Raji (cell line): Measurements from ENCODE around the gene NBAS.

Experiments
- POLR2A ChIP-seq: IDR thresholded peaks from 2 replicates; pipeline ENCODE4 v1.6.1; 2011; ENCODE audit warnings: low read depth, low read length, control low read depth; ENCODE audit not compliant: insufficient read depth

The NBAS gene

DNA sequence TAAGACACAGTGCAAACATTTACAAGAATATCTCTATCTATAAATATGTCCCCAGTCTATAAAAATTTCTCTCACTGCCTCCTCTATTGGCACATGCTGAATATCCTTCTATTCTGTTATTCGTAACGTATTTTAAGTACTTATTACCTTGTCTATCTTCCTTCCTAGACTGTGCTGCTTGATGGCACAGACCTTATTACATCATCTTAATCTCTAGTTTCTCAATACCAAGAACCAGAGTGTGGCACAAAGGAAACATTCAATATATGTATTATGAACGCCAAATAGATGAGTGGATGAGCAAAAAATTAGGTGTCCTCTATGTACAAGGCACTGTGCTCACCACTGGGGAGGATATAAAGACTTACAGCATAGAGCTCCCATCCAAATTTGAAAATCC, 282.8 kb downstream of the NBAS start:
- TF ChIP-seq POLR2A, result no peak

DNA sequence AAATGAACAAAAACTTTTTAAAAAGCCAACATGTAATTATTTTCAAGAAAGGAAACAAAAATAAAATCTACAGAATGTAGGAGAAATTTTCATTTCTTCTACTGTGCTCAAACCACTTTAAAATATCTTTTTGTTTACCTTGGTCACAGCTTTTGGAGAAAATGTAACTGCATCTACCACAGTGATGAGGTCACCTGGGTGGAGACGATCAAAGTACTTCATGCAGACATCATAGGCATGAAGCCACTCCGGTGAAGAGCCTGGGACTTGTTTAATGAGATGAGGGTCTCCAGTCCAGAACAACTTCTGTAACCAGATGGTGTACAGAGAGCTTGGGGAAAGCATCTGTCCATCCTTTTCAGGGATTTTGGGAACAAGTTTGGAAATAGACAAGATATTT, 285.8 kb downstream of the NBAS start:
- TF ChIP-seq POLR2A, result no peak

DNA sequence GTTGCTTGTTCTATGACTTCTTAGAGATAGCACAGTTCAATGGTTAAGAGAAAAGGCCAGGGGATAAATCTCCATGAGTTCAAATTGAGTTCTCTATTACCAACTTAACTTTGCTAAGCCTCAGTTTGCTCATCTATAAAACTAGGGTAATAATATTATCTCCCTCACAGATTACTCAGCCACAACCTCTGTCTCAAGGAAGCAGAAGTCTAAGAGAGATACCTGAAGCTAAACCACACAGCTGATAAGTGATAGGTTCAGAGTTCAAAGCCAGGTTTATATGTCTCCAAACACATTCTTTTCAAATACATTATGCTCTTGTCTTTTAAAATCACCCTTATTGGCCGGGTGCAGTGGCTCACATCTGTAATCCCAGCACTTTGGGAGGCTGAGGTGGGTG, 287.7 kb downstream of the NBAS start:
- no peak for TF ChIP-seq POLR2A

DNA sequence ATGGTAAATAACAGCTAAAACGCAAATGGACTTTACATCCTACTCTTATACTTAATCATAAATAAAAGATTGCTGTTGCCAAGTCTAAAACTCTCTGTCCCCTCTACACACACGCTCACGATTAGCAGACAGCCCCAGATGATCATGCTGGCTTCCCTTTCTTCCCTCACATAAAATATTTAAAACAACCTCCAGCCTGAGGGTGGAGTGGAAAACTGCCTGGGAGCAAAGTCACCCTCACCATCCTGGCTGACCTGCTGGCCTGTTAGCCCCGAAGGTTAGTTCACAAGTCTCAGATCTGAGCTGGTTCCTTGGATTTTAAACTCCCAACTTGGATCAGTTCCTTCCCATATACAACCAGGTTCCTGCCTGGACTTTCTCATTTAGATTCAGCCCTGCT, 288.2 kb downstream of the NBAS start:
- TF ChIP-seq POLR2A, result no peak

DNA sequence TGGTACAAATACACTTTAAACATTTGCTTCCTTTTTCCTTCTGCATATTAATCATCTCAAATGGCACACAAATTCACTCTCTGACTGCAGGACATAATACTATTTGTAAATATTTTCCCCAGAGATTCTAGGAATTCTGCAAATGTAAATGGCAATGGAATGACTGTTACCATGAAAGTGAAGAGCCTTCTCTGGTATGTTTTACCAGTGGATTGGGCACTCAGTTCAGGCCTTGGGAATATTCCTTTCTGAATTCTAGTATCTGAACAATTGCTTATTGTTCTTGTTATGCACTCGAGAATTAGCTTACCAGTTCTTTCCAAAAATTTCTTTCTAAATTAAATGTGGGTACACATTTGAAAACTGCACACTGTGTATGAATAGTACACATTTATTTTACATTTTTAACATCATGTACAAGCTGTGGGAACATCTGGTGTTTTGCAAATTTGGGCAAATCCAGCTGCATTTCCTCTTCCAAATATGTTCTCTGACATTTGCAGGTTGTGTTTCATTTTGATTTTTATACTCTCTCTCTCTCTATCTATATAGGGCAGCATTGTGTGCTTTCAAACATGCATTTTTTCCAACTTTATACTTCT, 289.1 kb downstream of the NBAS start:
- no peak for TF ChIP-seq POLR2A

DNA sequence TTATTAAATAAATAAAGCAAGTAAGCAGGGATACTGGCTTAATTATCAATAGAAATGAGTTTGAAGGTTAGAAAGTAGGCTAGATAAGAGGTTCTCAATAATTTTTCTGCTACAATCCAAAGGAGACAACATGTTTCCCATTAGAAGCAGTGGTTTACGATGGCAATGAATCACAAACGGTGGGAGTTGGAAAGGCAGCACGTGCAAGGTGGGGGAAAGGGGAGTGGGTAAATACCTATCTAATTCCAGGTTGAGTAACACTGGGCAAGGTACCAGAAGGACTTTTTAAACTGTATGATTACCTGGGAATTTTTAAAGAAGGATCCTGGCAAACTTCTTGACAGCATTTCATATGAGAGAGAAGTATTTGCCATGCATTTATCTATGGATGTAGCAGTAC, 289.9 kb downstream of the NBAS start:
- TF ChIP-seq POLR2A, result no peak

DNA sequence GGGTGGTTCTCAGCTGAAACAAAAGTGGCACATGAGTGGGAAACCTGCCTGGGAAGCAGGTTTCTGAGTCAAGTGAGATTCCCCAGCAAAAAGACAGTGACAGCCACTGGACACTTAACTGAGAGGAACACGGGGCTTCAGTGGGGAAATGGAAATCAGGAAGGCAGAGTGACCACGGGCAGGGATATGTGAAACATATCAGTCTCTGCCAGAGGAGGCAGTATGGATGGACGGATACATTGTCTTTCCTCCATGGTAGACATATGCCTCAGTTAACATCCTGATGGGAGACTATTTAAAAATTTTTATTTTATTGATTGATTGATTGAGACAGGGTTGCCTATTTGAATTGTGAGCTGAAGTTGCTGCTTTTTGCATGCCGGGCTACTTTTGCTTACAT, 292.1 kb downstream of the NBAS start:
- TF ChIP-seq POLR2A, result no peak

DNA sequence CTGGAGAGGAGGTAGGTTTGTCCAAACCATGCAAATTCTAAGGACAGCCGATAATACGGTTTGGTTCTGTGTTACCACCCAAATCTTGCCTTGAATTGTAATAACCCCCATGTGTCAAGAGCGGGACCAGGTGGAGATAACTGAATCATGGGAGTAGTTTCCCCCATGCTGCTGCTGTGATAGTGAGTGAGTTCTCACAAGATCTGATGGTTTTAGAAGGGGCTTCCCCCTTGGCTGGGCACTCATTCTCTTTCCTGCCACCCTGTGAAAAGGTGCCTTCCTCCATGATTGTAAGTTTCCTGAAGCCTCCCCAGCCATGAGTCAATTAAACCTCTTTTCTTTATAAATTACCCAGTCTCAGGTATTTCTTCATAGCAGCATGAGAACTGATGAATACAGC, 295.2 kb downstream of the NBAS start:
- TF ChIP-seq POLR2A, result no peak

DNA sequence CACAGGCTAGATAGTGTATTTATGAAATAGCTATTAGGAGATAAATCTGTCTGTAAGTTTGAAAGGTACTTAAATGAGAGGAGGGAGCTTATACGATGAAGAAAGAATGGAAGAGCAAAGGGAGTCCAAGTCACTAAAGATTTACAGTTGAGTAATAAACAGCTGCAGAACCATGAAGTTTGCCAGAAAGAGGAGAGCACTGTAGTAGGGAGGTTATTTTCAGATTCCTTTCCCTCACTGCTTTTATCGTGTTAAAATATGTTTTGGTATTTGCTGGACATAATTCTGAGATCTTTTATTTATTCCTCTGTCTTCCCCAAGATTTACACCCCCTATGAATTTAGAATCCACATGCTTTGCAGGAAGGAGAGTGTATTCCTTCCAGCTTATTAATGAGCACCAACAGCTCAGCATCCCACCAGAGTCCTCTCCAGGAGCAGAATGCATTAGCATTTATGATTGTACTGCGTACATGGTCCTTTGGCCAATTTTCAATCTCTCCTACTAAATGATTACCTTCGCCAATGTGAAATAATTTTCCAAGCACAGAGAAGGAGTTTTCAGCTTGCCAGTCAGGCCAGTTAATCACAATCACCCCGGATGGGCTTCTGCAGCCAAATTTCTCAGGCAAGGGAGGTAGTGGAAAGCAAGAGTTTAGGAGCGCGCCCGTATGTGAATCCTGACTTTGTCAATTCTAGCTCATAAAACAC, 297.0 kb downstream of the NBAS start:
- no peak for TF ChIP-seq POLR2A

DNA sequence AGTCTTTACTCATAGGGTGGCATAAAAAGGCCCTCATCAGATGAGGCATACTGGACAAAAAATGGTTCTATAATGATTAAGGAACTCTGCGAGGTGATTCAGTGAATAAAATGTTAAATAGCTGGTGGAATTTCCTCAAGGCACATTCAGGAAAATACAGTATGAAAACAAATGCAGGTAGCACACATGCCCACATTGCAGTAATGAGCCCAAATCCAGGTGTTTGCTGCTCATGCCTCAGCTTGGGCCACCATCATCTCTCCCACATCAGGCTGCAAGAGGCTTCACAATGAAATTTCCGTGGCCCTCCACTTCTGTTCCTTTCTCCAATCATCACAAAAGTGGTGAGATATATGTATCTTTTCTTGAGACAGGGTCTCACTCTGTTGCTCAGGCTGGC, 298.3 kb downstream of the NBAS start:
- TF ChIP-seq POLR2A, result no peak

DNA sequence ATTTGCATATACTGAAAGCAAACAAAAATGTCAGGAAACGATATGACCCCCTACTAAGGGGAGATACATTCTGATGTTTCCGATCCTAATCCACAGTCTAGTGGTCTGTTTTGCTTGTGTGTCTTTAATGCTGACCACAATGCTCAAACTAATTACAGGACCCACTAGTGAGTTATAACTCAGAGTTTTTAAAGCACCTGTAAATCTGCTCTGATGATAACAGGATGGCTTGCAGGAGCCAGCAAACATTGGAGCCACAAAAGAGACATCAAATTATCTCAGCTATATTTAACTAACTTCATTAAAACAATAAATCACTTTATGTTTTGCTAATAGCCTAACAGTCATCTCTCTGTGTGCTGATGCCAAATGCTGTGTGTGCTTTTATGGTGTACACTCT, 300.3 kb downstream of the NBAS start:
- TF ChIP-seq POLR2A, result no peak

DNA sequence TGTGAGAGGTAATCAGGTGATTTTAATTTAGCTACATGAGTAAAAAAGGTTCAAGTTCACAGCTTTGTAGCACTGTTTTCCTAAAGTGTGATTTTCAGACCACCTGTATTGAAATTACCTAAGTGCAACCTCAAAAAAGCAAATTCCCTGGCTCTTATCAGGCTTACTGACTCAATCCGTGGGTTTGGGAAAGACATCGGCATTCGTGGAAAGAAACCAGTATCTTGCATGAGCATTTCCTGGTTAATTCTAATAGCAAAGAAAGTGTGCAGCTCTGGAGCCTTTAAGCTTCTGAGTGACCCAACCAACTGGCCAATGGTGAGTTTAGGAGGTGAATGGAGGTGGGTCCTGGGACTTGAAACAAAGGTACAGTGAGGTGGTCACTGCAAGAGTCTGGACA, 300.9 kb downstream of the NBAS start:
- TF ChIP-seq POLR2A, result no peak

DNA sequence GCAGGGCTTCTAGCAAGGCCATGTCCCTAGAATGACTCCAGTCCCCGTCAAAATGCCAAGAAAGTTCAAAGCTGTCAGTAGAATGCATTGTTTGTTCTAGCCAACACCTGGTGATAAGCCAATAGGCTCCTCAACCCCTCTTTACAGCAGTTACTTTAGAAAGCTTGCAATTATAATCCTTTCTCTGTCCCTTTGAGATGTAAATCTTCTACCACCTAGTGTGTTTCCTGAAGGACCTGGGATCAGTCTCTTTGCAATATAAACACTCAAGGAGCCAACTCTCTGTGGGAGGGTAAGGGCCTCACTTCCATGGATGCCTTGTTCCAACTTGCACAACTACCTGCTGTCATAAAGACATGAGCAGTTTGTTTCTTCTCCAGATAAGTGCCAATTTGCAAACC, 301.8 kb downstream of the NBAS start:
- no peak for TF ChIP-seq POLR2A

DNA sequence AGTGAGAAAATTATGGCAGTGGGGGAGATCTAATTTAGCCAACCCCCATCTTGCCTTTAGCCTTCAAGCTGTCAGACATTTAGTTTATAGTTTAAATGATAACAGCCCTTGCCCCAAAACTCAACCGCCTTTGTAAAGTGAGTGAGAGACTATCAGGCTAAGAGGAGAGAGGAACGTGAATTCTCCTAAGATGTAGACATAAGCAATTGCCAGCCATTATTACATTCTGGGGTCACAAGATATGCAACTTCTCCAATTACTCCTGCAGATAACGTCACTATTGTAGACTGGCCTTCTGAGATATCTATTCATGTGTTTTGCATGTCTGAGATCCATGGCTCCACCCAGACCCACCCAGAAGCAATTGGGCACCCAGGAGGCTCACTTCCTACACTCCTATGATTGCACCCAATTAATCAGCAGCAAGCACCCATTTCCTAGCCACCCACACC, 307.3 kb downstream of the NBAS start:
- no peak for TF ChIP-seq POLR2A

DNA sequence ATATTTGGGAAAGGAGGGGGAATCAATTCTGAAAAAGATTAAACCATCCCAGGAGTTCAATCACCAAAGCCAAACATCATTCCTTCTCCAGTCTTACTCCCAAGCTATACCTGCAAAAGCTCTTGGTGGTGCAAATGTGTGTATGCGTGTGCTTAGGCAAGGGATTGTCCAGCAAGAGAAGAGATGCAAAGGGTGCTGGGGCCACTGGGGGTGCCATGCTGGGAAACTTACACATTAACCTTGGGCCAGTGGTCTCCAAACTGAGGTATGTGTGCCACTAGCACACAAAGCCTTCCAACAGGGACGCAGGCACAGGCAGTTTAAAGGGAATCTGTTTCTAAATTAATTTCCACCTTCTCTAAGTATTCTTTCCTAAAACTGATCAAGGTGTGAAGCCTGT, 307.9 kb downstream of the NBAS start:
- no peak for TF ChIP-seq POLR2A

DNA sequence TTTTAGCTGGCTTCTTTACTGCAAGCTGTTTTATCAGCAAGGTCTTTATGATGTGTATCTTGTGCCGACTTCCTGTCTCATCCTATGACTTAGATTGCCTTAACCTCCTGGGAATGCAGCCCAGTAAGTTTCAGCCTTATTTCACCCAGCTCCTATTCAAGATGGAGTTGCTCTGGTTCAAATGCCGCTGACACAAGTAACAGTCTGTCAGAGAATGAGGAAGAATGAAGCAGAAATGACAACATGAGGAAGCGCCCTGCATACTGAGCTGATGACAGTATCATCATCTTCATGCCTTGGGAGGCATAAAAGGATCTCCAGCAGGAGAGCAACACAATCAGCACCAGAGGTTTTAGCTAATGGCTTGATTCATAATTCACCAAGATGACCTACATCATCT, 309.4 kb downstream of the NBAS start:
- no peak for TF ChIP-seq POLR2A

DNA sequence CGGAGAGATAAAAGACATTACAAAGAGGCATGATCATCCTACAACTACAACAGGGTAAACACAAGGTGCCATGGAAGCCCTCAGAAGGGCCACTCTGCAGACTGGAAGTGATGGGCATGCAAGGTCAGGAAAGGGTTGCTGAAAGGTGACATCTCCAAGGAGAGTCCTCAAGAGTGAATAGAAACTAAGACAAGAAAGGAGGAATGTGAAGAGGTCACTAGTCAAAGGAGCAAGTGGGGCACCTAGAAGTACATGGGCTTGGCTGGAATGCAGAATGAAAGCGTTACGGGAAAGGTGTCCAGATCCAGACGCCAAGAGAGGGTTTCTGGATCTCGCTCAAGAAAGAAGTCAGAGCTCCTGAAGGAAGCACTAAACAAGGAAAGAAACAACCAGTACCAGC, 314.3 kb downstream of the NBAS start:
- no peak for TF ChIP-seq POLR2A
